Endometrial microvascular endothelial cells (primary cell): Measurements from ENCODE around the gene RNF130. TPM values are rescaled to one million over a fixed set of nuclear protein-coding genes. Genes with fewer than 3 reads are reported as not detected.

ENCODE experiments used
- in situ Hi-C: cut with HindIII; loops from 2 replicates; pipeline ENCODE4 v1.10.0; 2017; ENCODE audit warnings: low sequenced_read_pairs, low pct_unique_long_range_greater_than_20kb; ENCODE audit errors: inconsistent ontology term
- total RNA-seq: library from RNA; depleted of rRNA; stranded (reverse); fragments of >200 nt; gene quantifications from one replicate; pipeline ENCODE4 v1.2.3, GENCODE V29; 2015; ENCODE audit errors: inconsistent ontology term

Gene RNF130
- total RNA-seq, 1 donor from 2014 or later: 66.7 TPM

GRCh38 chr5:180104168-180104530 is 32.6 kb upstream of the RNF130 start:
- in situ Hi-C loops: no loop called here

GRCh38 chr5:180103487-180104167 is 32.1 kb upstream of the RNF130 start:
- in situ Hi-C loops: no loop called here

GRCh38 chr5:180102636-180103035 is 31.1 kb upstream of the RNF130 start:
- in situ Hi-C loops: no loop called here

- in situ Hi-C loops: no loop called here
Observed at GRCh38 chr5:180101451-180102105, 30.0 kb upstream of the RNF130 start.

- in situ Hi-C loops: no loop called here
Observed at GRCh38 chr5:180100621-180101450, 29.3 kb upstream of the RNF130 start.

- in situ Hi-C loops: no loop called here
Observed at GRCh38 chr5:180099733-180100611, 28.4 kb upstream of the RNF130 start.

- in situ Hi-C loops: no loop called here
Observed at GRCh38 chr5:180098991-180099732, 27.6 kb upstream of the RNF130 start.

- in situ Hi-C loops: no loop called here
Observed at GRCh38 chr5:180098526-180098925, 27.0 kb upstream of the RNF130 start.

- in situ Hi-C loops: no loop called here
Observed at GRCh38 chr5:180097926-180098325, 26.4 kb upstream of the RNF130 start.

- in situ Hi-C loops: no loop called here
Observed at GRCh38 chr5:180097163-180097894, 25.8 kb upstream of the RNF130 start.

- in situ Hi-C loops: no loop called here
Observed at GRCh38 chr5:180096616-180097015, 25.1 kb upstream of the RNF130 start.

GRCh38 chr5:180095545-180095944 is 24.0 kb upstream of the RNF130 start:
- in situ Hi-C loops: no loop called here

GRCh38 chr5:180093651-180094382 is 22.3 kb upstream of the RNF130 start:
- in situ Hi-C loops: no loop called here

GRCh38 chr5:180093241-180093640 is 21.7 kb upstream of the RNF130 start:
- in situ Hi-C loops: no loop called here

- in situ Hi-C loops: no loop called here
Observed at GRCh38 chr5:180090769-180091546, 19.4 kb upstream of the RNF130 start.

- in situ Hi-C loops: no loop called here
Observed at GRCh38 chr5:180090098-180090768, 18.7 kb upstream of the RNF130 start.
